RPMI8226 (cell line): Measurements from ENCODE around the gene NAALADL2.
"Not testable (repeated sequence)": the region's sequence is repeated elsewhere in the genome, so short reads cannot be mapped to it uniquely, and the experiment has no call there.

Source experiments
- DNase-seq: peaks from one replicate; pipeline ENCODE4 v3.0.0-alpha.2; 2015

Gene NAALADL2

DNA sequence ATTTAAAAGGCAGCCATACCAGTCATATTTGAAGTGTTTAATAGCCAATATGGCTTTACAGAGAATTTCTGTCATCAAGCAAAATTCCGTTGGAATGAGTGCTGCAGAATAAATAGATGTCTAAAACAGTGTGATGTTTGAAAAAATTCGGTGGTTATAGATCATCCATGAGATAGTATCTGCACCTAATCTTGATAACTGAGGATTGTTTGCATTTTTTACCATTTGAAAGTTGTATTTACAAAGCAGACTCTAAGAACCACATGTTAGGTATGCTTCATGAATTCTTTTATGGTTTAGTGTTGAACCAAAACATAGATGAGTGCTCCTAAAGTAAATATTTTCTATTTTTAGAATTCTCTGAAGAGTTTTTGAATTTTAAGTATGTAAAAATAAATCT is 476.1 kb downstream of the NAALADL2 start:
- DNase-seq = no peak

DNA sequence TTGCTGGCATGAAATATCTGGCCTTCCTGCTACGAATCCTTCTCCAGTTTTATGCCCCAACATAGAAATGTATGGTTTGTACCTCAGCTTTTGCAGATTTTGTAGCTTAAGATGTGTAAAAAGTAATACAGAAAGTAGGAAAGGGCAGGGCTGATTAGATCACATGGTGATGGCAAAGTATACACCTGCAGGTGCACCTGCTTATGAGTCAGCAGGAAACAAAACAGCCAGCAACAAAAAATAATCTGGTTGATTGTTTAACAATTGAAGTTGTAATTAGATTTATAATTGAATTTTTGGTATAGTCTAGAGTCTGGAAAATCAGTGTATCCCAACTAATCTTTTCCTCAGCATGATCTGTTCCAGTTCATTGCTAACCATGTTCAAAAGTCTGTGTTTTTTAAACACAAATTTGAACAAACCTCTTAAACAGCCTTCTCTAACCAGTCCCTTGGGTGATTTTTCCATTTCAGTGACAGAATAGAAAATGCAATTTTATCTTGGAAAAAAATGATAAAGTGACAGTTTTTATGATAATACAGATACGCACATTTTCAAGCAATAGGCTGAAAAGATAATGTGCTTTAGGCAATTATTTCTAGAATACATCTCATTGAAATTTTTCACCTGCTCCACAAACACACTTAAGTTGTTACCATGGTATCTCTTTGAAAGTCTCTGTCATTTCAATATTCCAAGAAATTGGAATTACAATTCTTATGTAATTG is 477.4 kb downstream of the NAALADL2 start:
- DNase-seq = peak; percentile 90

DNA sequence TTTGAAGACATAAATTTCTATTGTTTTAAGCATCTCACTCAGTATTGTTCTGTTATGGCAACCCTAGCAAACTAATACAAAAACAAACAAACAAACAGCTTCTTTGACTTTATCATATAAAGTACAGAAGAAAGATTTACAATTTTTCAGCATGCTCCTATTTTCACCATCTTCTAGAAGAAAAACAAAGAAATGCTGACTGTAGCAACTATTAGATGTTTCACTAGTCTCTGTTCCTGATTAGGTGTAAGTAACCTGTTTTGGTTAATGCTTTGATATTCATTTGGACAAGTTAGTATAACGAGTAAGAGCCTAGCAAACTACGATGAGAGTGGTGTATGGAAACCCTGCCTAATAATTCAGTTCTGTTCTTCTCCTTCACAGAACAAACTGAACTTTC is 478.5 kb downstream of the NAALADL2 start:
- peak; percentile 29 for DNase-seq

DNA sequence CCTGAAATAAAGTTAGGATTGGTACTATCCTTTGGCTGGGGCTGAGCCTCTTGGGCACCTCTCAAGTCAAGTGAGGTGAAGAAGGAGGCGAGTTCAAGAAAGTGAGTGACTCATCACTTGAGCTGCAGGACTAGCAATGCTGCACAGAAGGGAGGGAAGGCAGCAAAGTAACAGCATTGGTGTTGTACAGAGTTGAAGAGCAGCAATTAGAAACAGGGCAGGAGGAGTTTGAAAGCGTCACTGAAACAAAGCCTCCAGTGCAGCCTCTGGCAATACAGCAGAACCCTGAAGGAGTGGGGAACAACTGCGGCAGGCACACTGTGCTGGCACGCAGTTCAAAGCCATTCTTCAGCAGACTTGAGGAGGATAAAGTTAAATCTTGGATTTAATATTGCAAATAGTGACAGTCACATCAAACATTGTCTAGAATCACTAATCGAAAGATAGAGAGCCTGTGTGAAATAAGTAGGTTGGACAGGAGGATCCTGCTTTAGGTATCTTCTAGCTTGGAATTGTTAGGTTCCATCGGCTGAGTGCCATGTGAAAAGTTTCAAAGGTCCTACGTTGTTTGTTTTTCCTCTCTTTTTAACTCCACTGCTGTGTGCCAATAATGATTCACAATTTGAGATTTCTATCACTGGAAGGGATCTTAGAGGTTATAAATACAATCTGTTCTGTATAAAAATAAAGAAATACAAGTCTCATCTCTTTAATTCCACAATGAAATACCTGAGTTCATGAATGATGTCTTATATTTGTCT is 479.8 kb downstream of the NAALADL2 start:
- peak; percentile 88 for DNase-seq

DNA sequence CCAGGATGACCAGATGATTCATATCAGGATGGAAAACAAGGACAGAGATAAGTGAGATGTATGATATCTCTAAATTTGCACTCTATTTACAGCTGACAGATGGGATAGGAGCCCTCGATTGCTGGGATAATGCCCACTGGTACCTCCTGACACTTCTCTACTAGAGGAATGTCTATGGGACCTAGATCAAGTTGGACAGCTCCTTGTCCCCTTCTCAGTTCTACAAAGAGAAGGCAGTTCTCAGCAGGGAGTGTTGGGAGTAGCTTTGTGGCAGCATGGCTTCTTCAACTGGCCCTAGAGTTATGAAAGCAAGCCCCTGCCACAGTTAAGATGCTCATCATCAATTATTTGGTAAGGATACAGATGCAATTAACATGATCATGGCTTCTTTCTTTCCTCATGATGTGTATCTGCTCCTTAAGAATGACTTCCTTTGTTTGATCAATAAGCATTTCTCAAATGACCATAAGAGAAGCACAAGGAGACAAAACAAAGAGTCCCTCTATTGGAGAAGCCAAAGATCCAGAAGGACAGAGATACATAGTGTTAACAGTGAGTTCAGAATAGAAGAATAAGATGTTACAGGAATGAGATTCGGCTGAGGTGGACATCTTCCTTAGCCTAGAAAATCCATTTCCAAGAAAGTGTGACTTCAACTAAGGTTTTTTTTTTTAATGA is 481.3 kb downstream of the NAALADL2 start:
- DNase-seq = no peak

DNA sequence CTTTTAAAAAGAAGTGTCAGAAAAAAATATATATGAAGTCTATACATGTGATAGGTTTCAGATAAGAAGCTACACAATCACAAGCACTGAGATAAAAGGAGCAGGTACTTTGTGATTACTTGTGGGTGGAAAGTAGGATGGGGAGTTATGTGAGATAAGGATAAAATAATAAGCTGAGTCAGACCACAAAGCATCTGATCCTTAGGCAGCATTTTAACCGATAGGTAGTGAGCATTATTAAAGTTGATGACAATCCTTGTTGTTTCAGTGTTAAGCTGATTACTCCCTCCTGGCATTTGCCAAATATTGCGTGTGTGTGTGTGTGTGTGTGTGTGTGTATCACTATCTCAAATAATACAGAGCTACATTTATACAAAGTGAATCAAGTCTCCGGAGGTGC is 483.1 kb downstream of the NAALADL2 start:
- DNase-seq = no peak

DNA sequence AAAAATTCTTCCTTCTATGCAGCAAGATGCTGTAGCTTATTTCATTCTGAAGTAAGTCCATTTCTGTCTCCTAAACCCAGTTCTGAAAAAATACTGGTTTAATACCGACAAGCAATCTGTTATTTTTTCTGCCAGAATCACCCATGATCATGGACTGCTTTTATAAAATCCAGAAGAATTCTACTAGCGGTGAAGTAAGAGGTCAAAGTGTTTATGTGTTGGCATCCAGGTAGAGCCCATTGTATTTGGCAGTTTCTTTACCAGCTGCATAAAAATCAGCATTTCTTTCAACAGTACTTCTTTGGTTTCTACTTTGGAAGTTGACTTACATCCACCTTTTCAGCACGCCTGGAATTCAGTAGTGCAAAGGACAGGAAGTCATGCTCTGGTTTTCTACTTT is 484.8 kb downstream of the NAALADL2 start:
- DNase-seq = peak; percentile 42

DNA sequence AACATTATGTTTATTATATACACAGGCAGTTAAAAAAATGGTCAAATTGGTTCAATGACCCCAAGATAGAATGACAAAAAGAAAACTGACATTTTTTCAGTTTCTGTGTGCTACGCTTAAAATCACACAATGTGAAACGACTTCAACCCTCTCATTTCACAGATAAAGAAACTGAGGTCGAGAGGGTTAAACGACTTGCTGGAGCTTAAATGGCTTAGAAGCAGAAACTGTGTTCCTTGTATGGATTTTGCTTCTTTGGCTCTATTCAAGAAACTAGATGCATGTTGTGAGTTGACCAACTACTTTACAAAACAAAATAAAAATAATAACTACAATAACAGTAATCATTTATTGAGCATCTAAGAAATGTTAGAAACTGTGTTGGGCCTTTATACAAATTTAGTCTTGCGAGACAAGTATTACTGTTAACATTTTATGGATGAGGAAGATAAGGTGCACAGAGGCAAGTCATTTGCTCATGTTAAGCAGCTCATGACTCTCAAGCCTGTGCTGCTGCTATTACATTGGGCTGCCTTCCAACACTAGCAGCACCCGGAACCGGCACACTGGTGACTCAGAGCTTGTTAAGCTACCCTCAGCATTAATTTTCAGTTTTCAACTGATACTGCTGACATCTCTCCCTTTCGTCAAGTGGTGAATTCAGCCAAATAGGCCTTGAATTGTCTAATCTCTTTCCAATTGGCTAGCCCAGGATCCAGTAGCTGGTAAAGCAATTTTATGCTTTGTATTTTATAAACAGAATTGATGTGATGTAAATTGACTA is 487.6 kb downstream of the NAALADL2 start:
- DNase-seq = peak; percentile 98

DNA sequence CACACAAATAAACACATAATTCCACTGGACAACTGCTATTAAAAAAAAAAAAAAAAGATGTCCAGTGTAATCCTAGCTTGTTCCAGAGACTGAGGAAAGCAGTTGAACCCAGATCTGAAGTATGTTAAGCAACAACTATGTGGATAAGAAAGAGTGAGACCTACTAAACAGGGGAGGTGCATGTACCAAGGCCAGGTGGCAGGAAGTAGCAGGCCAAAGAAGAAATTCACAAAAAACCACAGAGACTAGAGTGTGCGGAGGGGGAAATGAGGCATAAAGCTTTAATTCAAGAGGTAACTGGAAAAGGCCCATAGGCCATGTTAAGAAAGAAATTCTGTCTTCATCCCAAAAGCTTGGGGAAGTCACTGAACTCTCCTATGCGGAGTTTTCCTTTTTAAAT is 490.0 kb downstream of the NAALADL2 start:
- peak; percentile 70 for DNase-seq

DNA sequence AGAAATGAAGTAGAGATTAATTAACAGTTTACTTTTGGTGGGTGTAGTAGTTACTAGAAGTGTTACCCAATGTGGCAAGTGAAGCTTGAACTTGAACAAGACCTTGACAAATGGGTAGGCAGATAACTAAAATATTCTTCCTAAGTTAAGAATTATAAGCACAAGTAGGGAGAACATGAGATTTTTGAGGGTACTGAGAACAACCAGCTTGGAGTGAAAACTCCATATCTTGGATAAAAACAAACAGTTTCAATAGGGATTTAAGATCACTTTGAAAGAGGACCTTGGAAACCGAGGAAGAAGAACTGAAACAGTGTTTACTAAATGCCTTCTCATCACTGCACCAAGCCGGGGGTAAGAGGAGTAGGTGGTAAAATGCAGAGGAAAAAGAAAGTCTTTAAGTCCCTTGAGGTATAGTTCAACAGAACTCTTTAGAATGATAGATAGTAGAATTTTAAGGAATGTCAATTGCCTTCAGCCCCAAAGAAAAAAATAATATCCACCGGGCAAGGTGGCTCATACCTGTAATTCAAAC is 496.7 kb downstream of the NAALADL2 start:
- DNase-seq = peak; percentile 24

DNA sequence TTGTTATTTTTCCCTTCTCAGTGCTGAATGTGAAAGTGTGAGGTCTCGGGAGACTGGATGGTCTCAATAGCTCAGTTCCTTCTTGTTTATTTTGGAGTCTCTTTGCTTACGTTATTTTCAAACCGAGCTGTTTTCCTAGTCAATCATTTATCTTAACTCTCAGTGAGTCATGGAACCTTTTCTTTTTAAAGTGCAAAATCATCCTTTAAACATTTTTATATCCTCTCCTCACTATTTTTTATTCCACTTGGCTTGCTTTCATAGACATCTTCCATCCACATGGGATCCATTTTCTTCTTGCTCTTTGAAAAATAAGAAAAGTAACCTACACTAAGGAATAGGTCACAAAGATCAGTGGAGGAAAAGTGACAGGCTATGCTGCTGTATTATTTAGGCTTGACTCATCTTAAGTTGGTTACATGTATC is 497.8 kb downstream of the NAALADL2 start:
- DNase-seq = no peak

DNA sequence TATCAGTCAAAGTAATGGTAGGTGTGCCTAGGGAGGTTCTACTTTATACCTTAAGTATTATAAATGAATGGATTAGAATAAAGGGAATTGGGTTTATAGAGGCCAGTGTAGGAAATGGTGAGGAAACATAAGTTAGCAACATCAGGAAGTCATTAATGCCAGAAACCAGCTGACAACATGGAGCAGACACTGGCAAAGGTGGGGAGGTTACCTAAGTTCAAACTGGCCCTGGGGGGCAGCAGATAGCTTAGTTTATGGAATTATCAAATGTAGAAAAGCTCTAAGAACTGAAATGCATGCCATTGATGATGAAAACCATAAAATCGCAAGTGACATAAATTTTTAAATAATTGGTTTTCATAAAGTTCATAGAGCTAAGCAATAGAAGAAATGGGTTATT is 498.6 kb downstream of the NAALADL2 start:
- DNase-seq = no peak

DNA sequence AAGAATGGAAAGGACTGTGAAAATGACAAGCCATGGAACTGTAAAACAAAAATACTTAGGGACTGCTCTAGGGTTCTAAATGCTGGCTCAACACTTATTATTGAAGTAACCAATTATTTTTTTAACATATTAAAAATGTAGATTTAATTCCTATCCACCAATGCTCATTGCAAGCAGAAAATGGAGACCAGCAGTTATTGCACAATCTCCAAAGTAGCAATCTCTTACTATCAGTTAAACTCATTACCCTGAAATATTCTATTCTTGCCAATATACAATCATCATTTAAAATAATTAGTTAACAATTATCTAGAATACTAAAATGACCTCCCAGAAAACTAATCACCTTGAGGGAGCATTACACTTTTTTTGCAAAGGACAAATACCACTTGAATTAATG is 499.8 kb downstream of the NAALADL2 start:
- no peak for DNase-seq

DNA sequence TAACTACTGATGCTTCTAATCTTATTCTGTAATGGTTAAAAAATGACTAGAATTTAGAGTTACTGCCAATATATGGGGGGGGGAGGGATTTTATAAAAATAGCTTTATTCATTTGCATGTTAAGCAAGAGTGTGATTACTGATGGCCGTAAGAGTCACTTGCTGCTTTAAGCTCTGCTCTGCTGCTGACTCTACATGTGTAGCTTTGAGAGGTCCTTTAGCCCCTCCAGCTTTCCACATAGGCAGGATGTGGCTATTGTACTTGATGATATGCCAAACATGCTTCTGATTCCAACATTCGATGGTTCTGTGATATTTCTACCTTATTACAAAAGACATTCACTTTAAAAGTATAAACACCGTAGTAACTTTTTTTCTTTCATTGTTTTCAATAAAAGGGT is 511.3 kb downstream of the NAALADL2 start:
- DNase-seq = not testable (repeated sequence)

DNA sequence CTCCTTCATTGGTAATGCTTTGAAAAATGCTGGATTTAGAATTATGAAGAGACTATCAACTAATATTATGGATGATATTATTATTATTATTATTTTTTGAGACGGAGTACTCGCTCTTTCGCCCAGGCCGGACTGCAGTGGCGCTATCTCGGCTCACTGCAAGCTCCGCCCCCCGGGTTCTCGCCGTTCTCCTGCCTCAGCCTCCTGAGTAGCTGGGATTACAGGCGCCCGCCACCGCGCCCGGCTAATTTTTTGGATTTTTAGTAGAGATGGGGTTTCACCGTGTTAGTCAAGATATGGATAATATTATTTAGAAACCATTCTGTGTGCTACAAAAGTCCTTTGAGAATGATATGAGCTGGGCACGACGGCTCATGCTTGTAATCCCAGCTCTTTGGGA is 512.1 kb downstream of the NAALADL2 start:
- DNase-seq = not testable (repeated sequence)

DNA sequence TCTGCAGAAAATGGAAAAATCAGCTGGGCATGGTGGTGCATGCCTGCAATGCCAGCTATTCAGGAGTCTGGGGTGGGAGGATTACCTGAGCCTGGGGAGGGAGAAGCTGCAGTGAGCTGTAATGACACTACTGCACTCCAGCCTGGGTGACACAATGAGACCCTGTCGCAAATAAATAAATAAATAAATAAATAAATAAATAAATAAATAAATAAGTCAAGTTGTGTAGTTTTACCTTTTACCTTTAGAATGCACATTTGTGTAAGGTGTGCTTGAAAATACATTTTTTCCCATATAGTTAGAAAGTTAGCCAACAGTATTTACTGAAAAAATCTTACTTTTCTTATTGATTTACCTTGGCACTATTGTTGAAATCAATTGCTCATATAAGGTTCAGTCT is 515.6 kb downstream of the NAALADL2 start:
- DNase-seq = no peak

DNA sequence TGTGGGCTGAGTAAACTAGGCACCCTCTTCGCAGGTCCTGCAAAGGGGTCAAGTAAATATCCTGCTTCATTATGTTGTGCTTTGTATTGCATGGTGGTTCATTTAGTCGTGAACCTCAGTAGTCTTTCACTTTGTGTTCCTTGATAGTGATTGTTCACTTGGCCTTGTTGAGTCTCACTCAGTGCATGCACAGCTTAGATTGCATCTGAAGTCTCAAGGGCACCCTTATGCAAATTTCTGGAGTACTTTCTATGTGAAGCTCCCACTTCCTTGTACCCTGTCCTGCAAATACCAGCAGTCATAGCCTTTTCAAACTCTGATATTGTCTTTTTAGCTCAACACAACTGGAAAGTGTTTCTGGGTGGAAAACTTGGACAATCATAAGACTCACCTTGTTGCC is 519.2 kb downstream of the NAALADL2 start:
- DNase-seq = no peak

DNA sequence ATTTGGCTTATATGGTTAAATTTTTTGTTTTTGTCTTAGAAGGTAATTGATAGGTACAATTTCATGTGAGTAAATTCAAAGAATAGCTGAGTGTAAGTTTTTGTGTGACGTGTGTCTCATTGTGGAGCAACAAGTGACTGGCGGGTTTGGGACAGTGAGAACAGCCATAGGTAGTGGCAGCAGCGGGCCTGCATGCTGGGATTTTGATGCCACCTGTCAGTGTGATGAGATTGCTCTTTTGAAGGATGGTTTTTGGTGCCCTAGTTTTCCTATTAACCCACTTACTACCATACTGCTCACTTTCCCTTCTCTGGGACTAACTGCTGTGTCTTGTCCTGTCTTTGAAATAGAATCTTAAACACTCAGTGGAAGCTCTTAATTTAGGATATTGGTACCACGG is 522.6 kb downstream of the NAALADL2 start:
- DNase-seq = no peak

DNA sequence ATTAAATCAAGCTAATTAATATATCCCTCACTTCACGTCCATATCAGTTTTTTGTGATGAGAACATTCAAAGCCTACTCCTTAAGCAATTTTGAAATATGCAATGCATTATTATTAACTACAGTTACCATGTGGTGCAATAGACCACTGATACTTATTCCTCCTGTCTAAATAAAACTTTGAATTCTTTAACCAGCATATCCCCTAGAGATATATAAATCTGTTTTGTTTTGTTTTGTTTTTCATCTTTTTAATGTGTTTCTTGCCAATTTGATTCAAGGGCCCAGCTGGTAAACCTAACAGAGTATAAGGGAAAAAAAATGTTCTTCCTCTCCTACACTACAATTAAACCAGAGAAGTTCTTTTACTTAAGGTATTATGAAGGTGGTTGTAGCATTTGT is 524.2 kb downstream of the NAALADL2 start:
- DNase-seq = no peak

DNA sequence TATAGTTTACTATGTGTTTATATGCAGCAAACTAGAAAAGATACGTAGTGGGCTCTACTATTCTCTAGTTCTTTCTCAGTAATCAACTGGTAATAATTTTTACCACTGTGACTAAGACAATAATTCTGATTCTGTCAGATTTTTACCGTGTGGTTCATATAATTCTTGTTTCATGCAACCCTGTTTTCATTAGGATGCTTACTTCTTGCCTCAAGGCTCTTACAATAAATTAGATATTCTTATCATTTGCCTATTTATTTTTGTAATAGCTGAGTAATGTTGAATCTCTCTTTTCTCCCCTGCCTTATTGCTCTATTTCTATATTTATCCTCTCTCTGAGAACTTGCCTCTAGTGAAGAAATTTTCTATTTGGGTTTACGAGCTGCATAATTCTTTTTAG is 524.7 kb downstream of the NAALADL2 start:
- no peak for DNase-seq

DNA sequence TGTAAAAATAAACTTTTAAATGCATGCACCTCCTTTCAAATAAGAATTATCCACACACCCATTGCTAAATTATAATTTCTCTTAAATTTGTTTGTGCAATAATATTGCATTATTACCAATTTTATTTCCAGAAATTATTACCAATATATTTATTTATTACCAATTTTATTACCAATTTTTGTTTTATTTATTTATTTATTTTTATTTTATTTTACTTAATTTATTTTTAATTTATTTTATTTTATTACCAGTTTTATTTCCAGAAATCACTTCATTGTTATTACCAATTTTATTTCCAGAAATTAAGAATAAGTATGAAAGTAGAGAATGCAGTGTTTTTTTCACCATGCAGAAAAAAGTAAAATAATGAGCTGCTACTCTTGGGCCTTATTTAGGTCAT is 525.4 kb downstream of the NAALADL2 start:
- DNase-seq = no peak

DNA sequence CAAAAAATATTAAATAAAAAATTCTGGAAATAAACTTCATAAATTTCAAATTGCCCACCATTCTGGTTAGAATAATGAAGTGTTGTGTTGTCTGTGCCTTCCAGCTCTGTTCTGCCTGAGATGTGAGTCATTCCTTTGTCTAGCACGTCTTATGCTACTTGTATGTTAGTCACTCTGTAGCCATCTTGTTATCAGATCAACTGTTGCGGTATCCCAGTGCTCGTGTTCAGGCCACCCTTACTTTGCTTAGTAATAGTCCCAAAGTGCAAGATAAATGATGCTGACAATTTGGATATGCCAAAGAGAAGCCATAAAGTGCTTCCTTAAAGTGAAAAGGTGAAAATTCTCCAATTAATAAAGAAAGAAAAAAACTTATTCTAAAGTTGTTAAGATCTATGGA is 527.5 kb downstream of the NAALADL2 start:
- DNase-seq = no peak

DNA sequence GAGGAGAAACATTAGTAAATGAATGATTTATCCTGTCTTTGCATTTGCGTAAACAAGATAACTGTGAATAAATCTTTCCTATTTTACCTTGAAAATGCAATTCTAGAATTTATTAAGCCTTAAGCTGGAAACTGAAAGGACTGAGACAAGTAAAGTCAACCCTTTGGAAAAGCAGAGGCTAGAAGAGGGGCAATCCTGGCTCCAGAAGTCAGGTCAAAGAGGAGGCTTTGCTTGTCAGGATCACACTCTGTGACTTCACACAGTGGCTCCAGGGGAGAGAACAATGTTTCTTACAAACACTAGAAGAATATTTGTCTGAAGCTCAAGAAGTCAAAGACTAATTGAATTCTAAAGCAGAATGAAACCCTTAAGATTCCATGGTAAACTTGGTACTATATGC is 530.4 kb downstream of the NAALADL2 start:
- no peak for DNase-seq
